Measurements from ENCODE around the gene MYBPC1.

DNA sequence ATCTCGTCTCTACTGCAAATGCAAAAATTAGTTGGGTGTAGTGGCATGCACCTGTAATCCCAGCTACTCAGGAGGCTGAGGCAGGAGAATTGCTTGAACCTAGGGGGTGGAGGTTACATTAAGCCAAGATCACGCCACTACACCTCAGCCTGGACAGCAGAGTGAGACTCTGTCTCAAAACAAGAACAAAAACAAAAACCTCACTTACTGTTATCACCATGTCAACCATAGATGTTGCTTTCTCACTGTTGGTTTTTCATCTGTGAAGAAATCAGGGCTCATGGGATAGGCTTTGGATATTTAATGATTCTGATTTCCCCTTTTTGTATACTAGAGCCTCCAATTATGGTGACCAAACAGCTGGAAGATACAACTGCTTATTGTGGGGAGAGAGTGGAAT, 52.9 kb downstream of the MYBPC1 start:
- TF ChIP-seq, protein P1, sequence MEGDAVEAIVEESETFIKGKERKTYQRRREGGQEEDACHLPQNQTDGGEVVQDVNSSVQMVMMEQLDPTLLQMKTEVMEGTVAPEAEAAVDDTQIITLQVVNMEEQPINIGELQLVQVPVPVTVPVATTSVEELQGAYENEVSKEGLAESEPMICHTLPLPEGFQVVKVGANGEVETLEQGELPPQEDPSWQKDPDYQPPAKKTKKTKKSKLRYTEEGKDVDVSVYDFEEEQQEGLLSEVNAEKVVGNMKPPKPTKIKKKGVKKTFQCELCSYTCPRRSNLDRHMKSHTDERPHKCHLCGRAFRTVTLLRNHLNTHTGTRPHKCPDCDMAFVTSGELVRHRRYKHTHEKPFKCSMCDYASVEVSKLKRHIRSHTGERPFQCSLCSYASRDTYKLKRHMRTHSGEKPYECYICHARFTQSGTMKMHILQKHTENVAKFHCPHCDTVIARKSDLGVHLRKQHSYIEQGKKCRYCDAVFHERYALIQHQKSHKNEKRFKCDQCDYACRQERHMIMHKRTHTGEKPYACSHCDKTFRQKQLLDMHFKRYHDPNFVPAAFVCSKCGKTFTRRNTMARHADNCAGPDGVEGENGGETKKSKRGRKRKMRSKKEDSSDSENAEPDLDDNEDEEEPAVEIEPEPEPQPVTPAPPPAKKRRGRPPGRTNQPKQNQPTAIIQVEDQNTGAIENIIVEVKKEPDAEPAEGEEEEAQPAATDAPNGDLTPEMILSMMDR (IDR thresholded peaks at IDR 0.05; ENCODE audit: insufficient read depth, low read length, poor library complexity, severe bottlenecking) = no peak
- no peak for TF ChIP-seq EZH2phosphoT487 (conservative IDR thresholded peaks at IDR 0.05; ENCODE audit: low read length)

Measured in SU-DHL-6 (cell line).